GM12875 (cell line): ENCODE data around the gene AP3D1.
"Not testable (repeated sequence)": the region's sequence is repeated elsewhere in the genome, so short reads cannot be mapped to it uniquely, and the experiment has no call there.

Experiments
- H3K4me3 ChIP-seq: one replicate; pipeline ENCODE4 v1.5.1; 2011; ENCODE audit warnings: low read depth, low read length, control low read depth
- CTCF ChIP-seq: IDR thresholded peaks from 2 replicates; pipeline ENCODE4 v1.5.1; 2011; ENCODE audit warnings: low read depth, mild to moderate bottlenecking, control low read depth, inconsistent platforms, low read length, moderate library complexity, borderline replicate concordance; ENCODE audit not compliant: insufficient read depth

The AP3D1 gene

DNA sequence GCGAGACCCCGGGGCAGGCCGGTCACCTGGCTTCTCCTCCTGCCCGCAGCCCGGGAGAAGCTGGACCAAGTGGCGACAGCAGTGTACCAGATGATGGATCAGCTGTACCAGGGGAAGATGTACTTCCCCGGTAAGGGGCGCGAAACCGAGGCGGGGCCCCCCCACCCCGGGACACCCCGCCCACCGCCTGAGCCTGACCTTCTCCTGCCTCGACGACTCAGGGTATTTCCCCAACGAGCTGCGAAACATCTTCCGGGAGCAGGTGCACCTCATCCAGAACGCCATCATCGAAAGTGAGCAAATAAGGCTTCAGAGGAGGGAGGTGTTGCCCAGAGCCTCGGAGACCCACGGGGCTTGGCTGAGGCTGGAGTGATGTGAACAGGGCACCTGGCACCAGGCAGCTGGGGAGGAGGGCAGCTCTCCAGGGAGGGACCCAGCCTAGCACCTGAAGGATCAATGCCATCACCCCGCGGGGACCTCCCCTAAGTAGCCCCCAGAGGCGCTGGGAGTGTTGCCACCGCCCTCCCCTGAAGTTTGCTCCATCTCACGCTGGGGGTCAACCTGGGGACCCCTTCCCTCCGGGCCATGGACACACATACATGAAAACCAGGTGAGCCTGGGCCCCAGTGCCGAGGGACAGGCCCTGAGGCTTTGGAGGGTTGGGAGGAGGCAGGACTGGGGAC, 54.0 kb downstream of the AP3D1 start:
- peak overlapping the region; percentile 48 for H3K4me3 ChIP-seq
- no peak for TF ChIP-seq CTCF

GRCh38 chr19:2096480-2097202, 54.7 kb downstream of the AP3D1 start, which contains the start of gene IZUMO4:
IZUMO4 (plus strand) TSS chr19:2096915; CDS start chr19:2096946, 31 bp downstream.
- H3K4me3 ChIP-seq, result peak within 1 kb of the TSS; percentile 91
- peak; percentile 58 for TF ChIP-seq CTCF

- H3K4me3 ChIP-seq, result peak within 1 kb of the TSS; percentile 91
- peak; percentile 45; the same call in 1 of the 2 replicates for TF ChIP-seq CTCF
Measured at GRCh38 chr19:2096034-2096479, 55.3 kb downstream of the AP3D1 start, which contains the start of gene MOB3A. MOB3A (minus strand) TSS chr19:2096326; CDS start chr19:2078560, 17,766 bp downstream.

DNA sequence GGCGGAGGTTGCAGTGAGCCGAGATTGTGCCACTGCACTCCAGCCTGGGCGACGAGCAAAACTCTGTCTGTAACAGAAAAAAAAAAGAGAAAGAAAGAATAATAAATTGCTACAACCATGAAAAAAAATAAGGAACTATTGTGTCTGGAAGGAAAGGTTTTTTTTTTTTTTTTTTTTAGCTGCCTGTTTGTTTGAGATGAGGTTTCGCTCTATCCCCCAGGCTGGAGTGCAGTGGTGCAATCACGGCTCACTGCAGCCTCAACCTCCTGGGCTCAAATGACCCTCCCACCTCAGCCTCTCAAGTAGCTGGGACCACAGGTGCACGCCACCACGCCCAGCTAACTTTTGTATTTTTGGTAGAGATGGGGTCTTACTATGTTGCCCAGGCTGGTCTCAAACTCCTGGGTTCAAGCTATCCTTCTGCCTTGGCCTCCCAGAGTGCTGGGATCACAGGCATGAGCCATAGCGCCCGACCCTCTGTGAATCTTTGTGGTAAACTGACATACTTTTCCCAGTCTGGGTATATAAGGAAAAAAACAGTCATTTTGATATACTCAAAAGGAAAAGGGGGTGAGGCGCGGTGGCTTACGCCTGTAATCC, 59.3 kb downstream of the AP3D1 start:
- peak overlapping the region; percentile 19 for H3K4me3 ChIP-seq

DNA sequence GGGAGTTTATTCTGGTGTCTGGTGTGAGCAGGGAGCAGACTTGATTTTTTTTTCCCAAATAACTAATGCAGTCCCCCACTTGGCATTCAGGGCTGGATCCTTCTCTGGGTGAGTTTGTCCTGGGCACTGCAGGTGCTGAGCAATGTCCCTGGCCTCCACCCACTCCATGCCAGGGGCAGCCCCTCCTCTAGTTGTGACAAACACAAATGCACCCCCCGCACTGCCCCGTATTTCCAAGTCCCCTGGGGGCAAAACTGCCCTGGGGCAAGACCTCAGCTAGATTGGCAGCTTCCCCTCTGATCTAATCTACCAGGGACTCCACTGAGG, 61.7 kb downstream of the AP3D1 start:
- peak overlapping the region; percentile 27 for H3K4me3 ChIP-seq
- TF ChIP-seq CTCF, result no peak

- H3K4me3 ChIP-seq, result no peak overlapping the region
- 0 out of 2 replicates have a peak, but pooled peaks have one; percentile 8 for TF ChIP-seq CTCF
Measured at GRCh38 chr19:2089001-2089711, 62.2 kb downstream of the AP3D1 start.

DNA sequence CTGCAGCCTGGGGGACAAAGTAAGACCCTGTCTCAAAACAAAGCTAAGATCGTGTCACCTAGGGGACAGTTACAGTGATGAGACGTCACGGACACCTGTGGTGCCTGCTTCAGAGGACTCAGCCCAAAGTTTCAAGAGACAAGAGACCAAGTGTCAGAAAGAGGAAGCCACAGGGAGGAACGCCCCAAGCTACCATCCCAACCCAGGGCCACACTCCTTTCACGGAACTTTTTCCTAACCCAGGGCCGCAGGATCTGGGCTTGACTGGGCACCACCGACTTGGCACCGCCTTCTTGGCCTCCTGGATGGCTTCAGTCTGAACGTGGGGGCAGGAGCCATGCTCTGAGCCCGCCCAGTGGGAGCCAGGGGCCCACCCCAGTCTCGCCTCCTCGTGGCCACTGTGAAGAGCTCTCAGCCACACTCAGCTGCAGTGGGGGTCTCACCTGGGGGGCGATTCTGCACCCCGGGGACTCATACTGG, 63.7 kb downstream of the AP3D1 start:
- H3K4me3 ChIP-seq, result no peak overlapping the region
- peak; percentile 61 for TF ChIP-seq CTCF

DNA sequence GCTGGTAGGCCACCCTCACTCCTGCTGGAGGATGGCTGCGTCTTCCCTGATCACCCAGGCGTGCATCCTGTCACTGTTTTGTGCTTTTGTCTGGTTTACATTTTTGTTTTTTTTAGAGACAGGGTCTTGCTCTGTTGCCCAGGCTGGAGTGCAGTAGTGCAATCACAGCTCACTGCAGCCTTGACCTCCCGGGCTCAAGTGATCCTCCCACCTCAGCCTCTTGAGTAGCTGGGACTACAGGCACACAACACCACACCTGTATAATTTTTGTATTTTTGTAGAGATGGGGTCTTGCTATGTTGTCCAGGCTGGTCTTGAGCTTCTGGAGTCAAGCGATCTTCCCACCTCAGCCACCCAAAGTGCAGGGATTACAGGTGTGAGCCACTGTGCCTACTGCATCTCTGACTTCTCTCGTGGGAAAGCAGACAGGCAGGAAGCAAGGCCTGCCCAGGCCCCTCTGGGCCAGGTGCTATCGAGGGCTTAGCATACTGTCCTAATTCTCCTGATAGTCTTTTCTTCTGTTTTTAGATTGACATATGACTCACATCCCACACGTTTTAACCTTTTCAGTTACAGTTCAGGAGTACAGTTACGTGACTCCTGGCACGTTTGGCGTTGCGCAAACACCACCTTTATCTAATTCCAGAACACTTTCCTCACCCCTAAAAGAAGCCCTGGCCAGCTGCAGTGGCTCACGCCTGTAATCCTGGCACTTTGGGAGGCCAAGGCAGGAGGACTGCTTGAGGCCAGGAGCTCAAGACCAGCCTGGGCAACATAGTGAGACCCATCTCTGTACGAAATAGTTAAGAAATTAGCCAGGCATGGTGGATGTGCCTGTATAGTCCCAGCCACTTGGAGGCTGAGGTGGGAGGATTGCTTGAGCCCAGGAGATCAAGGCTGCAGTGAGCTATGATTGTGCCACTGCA, 64.4 kb downstream of the AP3D1 start:
- H3K4me3 ChIP-seq, result not testable (repeated sequence)
